ENCODE data around the gene USP35.
"Not testable (repeated sequence)": the region's sequence is repeated elsewhere in the genome, so short reads cannot be mapped to it uniquely, and the experiment has no call there.

The USP35 gene

GRCh38 chr11:78168539-78169477 is 19.9 kb upstream of the USP35 start:
- no peak for DNase-seq (ENCODE audit: low spot score)

DNA sequence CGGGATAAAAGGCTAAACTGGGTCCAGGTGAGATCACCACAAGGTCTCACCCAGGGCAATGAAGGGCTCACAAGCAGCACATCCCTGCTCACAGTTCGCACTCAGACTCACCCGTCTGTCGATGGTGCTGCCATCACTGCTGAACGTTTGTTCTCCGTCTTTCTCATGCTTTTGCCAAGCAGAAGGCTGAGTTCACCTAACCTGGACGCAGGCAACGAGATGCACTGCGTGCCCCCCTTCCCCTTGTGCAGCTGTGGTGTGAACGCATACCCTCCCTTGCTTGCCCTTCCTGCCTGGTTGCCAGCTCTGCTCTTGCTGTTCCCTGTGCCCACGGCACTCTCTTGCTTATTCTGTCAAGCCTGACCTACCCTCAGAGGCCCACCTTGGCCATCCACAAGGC is 18.3 kb upstream of the USP35 start:
- no peak for DNase-seq (ENCODE audit: low spot score)

DNA sequence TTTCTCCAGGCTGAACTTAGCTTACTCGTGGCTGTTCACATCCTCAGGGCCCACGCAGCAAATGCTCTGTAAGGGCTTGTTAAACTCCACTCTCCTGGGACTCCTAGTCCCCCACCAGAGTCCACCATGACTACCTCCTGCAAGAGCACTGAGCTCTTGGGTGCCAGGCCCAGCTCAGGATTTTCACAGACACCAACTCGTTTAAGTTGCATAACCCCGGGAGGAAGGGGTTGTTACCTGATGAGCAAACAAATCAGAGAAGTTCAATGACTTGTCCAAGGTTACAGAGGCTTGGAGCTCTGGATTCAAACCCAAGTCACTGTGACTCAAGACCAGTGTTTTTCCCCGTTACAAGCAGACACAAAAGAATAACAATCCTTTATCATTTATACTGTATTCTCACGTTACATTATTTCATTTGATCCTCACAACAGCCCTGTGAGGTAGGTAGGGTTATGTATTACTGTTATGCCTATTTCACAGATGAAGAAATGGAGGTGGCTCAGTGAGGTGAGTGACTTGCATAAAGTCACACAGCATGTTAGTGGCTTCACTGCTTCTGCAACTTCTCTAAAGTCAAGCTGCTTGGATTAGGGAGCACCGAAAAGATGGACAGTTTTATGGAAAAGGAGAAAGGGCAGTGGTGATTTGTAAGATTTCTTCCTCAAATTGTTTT is 17.7 kb upstream of the USP35 start:
- no peak for DNase-seq (ENCODE audit: low spot score)

DNA sequence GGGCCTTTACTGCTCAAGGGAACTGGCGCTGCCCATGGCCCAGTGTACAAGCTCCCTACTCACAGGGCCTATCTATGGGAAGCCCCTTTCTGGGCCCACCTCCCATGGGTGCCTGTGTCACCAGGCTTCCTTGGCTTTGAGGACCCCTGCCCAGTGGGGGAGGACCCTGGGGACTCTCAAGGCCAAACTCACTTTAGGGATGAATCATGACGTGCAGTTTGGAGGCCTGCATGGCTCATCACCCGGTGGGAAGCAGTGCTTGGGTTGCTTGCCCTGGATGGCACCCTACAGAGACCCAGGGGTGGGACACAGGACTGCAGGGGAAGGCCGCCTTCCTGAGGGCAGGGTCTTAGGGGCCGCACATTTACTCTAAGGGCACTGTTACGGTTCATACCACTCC is 16.8 kb upstream of the USP35 start:
- DNase-seq (ENCODE audit: low spot score), result no peak

- DNase-seq (ENCODE audit: low spot score), result not testable (repeated sequence)
These were observed 12.9 kb upstream of the USP35 start for GRCh38 chr11:78175862-78176261.

- no peak for DNase-seq (ENCODE audit: low spot score)
These were observed 12.0 kb upstream of the USP35 start for GRCh38 chr11:78176605-78177141.

DNA sequence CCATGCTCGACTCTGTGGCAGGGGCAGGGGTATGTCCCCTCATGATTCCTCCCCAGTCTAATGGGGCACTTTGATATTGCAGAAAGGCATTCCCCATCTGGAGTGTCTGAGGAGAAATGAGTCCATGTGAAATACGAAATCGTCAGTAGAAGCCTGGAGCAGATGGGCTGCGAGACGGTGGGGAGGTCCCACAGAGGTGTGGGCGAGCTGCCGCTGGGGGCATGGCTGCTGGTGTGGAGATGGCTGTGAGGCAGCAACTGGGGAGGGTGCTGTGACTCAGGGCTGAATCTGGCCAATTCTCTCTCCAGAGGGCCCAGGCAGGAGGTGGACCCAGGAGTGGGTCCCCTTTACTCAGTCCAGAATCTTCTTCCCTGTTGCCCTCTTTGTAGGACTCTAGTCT is 11.5 kb upstream of the USP35 start:
- no peak for DNase-seq (ENCODE audit: low spot score)

DNA sequence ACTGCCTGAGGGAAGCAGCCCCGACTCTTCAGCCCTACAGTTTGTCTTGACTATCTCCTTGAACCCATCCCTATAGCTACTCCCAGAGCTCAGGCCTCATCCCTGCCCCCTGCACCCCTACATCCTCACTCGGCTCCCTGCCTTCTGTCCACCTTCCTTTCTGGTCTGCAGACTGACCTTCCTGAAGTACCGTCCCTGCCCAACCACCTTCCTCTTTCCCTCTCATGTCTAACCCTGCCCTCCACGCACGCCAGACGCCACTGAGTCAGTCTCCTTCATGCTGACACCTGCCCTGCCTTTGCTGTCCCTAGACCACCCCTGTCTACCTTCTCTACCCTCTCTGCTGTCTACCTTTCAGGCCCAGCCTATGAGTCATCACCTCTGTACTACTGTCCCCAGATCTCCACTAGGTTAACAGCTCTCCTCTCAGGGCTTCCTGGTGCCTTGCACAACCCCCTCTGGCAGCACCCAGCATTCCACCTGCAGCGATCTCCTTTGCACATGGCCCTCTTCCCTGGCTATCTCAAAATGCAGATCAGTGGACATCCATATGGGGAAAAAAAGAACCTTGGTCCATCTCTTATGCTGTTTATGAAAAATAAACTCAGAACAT is 9.2 kb upstream of the USP35 start:
- no peak for DNase-seq (ENCODE audit: low spot score)

DNA sequence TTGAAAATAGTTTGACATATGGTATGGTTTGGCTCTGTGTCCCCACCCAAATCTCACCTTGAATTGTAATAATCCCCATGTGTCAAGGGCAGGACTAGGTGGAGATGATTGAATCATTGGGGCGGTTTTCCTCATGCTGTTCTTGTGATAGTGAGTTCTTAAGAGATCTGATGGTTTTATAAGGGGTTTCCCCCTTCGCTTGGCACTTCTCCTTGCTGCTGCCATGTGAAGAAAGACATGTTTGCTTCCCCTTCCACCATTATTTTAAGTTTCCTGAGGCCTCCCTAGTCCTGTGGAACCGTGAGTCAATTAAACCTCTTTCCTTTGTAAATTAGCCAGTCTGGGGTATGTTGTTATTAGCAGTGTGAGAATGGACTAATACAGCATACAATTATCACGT is 8.0 kb upstream of the USP35 start:
- DNase-seq (ENCODE audit: low spot score), result no peak

- no peak for DNase-seq (ENCODE audit: low spot score)
These were observed 7.5 kb upstream of the USP35 start for GRCh38 chr11:78181185-78181584.

DNA sequence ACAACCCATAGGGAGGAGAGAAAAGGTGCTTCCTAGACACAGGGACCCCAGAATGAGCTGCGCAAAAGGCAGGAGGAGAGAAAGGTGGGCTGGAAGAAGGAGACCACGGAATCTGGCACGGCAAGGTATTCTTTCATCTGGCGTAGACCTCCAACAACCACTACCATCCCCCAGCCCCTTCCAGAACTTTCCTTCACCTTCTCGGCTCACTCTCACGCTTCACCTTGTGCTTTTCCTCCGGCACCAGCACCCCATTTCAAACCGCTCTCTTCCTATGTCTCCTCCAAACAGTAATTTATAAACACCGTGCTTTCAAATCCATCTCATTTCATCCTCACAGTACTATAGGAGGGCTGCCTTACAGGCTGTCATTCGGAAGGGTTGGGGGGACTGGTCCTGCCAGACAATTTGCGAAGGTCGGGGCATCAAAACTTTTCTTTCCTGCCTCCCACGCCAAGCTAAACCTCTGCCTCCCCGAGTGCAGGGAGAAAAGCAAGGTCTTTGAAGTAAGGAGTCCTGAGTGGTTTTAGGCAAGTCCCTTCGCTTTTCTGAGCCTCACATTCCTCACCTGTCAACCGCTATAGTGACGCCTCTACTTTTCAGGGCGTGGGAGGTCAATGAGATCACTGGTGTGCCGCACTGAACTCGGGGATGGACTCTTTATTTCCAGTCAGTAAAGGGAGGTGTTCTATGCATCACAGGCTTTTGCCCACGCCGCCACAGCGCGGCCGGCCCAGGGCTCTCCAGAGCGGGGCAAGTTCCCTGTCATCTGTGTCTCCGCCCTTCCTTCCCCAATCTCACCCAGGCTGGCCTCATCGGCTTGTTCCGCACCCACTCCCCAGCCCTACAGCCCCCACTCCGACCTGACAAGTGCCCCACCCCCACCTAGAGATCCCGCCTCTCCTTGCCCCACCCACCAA is 1.1 kb upstream of the USP35 start:
- DNase-seq (ENCODE audit: low spot score), result no peak

DNA sequence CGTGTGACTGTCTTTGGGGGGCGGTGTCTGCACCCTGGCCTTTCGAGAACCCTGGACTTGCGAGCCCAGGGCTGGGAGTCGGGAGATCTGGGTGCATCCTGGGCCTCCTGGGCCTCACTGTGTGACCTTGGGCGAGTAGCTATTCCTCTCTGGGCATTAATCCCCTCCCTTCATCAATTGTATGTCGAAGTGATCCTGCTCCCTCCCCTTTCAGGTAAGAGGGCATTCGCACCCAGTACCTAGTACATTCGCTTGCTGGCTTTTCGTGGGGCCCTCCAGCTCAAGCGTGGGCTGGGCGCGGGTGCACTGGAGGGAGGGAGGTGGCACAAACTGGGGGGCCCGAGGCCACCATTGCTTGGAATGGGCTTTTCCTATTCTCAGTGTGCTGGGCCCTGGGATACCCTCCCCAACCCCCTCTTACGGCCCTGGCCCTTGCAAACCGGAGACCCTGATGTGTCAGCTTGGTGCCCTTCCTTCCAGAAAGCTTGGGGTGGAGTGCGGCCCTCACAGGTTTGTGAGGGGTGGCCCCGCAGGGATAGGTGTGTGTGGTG is 530 bp downstream of the USP35 start:
- no peak for DNase-seq (ENCODE audit: low spot score)

DNA sequence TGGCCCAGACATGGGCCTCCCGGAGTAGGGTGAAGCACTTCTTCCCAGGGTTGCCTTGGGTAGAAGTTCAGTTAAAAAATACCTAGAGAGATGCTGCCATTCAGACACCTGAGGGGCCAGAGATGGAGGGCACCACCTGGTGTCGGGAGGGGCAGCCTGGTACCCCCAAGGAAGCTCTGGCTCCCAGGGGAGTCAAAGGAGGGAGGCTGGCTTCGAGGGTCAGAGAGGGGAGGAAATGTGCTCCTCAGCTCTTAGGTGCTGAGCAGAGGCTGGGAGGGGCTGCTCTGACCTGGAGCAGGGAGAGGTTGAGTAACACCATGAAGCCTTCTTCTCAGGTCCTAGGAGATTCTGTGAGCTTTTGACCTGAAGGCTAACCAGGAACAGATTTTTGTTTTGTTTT is 1.1 kb downstream of the USP35 start:
- DNase-seq (ENCODE audit: low spot score), result no peak

DNA sequence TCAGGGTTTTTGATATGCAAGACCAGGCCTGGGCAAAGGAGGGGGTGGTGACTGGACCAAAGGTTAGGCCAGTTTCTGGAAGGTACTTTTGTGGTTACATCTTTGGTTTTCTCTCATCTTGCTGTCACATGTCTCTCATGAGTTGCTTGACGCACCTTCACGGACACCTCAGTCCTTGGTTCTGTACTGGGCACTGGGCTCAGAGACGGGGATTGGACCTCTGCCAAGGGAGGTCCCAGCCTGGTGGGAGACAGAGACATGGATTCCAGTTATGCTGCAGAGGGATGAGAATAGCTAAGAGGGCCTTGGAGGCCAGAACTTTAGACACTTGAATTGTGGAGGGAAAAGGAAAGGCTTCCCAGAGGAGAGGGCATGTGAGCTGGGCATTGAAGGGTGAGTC is 1.7 kb downstream of the USP35 start:
- DNase-seq (ENCODE audit: low spot score), result no peak

GRCh38 chr11:78190871-78191538 is 2.3 kb downstream of the USP35 start:
- no peak for DNase-seq (ENCODE audit: low spot score)

- no peak for DNase-seq (ENCODE audit: low spot score)
These were observed 3.6 kb downstream of the USP35 start for GRCh38 chr11:78192223-78192719.

GRCh38 chr11:78192911-78193351 is 4.2 kb downstream of the USP35 start:
- DNase-seq (ENCODE audit: low spot score), result no peak

DNA sequence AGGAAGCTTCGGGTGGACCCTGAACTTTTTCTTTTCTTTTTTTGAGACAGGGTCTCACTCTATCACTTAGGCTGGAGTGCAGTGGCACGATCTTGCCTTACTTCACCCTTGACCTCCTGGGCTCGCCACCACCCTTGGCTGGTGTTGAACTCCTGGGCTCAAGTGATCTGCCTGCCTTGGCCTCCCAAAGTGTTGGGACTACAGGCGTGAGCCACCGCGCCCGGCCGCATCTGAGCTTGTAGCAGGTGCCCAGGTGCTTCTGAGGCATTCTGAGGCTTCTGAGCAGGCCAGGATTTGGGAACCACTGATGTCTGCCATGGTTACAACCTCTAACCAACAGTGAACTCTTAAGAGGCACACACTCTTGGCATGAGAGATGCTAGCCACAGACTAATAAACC is 5.1 kb downstream of the USP35 start:
- no peak for DNase-seq (ENCODE audit: low spot score)

DNA sequence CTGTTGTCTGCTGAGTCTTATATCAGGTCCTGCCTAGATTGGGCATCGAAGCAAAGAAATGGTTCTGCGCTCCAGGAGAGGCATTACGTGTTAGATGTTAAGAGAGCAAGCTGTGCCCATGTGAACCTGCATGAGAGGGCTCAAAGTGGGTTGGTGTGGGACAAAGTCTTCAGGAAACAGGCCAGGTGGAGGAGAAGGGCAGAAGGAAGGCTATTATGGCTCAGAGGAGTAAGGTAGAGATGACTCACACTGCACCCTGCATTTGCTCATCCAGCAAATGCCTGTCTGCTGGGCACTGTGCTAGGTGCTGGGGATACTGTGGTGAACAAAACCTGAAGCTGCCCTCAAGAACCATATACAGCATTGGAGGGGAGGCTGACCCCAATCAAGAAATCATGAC is 5.8 kb downstream of the USP35 start:
- DNase-seq (ENCODE audit: low spot score), result no peak

GRCh38 chr11:78195917-78196560 is 7.3 kb downstream of the USP35 start:
- DNase-seq (ENCODE audit: low spot score), result no peak

All from pons (tissue), 1 donor.